NCI-H1694 treated with DMSO at 0.1 percent for 48 hours (cell line): ENCODE data around the gene CDH4.

Source experiments
- DNase-seq: peaks from one replicate; lab custom pipeline; 2025; lab: John Stamatoyannopoulos, UW

The CDH4 gene

DNA sequence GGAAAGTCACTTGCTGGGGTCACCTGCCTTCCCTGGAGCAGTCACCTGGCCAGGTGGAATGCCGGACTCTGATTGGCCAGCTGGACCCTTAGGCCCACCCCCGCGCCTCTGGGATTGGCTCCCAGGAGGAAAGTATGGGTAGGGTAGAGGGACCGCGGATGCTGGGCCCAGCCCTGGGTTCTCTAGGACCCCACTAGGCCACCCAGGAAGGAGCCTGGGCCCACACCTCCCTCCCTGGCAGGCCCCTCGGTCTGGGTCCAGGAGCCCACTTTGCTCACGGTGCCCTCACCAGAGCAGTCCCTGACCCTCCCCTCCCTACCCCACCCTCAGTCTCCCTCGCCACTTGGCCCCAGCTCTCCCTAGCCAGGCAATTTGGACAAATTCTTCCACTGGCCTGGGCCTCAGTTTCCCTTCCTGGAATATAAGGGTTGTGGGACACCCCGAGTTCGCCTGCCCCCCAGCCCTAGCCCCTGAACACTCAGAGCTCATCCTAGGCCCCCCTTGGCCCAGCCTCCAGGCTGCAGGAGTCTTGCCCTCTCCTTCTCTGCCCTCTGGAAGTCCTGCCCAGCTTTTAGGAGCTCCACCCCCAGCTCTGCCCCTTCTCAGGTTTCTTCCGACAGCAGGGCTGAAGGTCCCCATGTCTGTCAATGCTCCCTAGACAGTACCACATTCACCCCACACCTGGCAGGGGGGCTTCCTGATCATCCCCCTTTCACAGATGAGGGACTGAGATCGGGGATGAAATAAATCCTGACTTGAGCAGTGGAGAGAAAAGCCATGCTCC, 514.0 kb downstream of the CDH4 start:
- DNase-seq, result no peak

GRCh38 chr20:61766921-61767610, 515.0 kb downstream of the CDH4 start:
- no peak for DNase-seq

GRCh38 chr20:61767761-61768494, 515.9 kb downstream of the CDH4 start:
- no peak for DNase-seq

- DNase-seq, result no peak
Measured at GRCh38 chr20:61768571-61769285, 516.7 kb downstream of the CDH4 start.

DNA sequence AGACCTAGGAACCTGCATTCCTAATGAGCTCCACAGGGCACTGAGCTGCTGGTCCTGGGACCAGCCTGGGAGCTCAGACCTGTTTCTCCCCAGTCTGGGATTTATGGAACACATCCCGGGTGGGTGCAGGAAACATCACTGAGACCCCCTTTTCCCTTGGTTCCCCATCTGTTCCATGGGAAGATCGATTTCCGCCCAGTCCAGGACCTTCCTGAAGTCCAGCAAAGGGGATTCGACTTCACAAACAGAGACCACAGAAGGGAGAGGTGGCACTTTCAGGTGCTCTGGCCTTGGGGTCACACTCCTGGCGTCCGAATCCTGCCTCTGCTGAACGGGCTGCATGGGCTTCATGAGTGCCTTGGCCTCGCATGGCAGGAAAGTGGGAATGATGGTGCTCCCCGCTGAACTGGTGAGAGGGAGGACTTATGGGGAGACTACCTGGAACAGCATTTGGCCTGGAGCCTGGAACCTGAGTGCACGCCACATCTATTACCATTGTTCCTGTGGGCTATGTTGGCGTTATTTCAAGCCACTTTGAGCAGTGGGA, 517.3 kb downstream of the CDH4 start:
- DNase-seq, result no peak

- DNase-seq, result no peak
Measured at GRCh38 chr20:61770113-61770585, 518.1 kb downstream of the CDH4 start.

DNA sequence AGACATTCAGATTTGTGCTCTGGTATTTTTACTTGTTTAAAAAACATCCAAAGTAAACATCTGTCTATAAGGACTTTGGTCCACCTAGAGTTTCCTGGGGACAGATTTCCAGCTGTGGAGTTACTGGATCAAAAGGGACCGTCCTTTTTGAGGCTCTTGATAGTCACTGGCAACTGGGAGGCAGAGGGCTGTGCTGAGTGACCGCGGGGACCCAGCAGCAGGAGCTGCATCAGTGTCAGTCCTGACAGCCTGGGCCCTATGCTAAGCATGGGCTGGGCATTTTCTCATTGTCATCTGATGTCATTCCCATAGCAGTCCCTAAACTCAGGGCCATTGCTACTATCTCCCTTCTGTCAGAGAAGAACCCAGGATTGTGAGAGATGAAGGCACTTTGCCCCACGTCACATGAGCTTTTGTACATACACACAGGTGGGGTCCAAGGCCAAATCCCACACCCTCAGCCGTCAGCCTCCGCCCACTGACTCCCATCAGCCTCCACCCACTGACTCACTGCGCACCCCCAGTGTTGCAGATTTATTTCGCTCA, 519.8 kb downstream of the CDH4 start:
- no peak for DNase-seq

GRCh38 chr20:61772828-61773631, 521.0 kb downstream of the CDH4 start:
- no peak for DNase-seq

GRCh38 chr20:61773926-61774587, 522.0 kb downstream of the CDH4 start:
- no peak for DNase-seq

- no peak for DNase-seq
Measured at GRCh38 chr20:61775423-61775822, 523.4 kb downstream of the CDH4 start.

DNA sequence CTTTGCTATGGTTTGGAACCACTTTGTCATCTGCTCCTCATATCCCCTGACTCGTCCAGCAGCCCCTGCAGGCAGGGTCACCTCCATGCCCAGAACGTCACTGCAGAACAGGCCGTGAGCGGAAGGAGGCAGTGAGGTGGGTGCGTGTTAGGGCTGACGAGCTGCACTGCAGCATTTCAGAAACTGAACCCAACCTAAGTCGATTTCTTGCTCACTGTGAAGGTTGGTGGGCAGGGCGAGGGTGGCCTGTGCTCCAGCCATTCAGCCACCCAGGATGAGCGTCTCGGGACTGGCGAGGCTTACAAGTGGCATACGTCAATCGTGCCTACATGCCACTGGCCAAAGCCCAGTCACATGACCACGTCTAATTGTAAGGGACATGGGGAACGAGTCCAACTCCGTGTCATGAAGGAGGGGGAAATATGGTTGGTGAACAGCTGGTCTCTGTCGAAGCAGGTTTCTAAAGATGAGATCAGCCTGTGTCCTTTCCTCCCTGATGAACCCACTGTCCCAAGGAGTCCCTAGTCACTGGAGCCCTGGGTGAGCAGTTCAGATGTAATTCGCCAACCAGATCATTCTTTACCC, 524.5 kb downstream of the CDH4 start:
- DNase-seq, result no peak

DNA sequence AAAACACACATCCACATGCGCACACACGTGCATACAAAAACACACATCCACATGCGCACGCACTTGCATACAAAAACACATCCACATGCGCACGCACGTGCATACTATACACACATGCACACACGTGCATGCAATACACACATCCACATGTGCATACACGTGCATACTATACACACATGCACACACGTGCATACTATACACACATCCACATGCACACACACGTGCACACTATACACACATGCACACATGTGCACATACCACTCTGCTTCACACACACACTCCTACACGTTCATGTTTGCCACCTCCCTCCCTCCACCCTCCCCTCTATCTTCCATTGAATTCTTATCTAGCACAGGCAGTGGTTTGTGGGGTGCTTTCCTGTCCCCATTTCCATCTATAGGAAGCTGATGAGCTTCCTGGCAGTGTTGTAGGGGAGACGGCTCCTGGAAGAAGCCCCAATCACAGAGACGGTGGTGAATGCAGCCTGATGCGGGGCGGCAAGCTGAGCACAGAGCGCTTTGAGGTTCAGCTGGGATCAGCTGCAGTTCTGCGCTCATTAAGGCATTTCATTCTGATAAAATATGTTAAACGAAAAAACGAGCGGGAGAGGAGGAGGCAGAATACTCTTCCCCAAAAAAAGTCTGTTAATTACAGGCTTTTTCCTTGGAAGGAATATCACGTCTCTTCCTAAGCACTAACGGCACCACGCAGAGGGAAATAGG, 525.9 kb downstream of the CDH4 start:
- no peak for DNase-seq

DNA sequence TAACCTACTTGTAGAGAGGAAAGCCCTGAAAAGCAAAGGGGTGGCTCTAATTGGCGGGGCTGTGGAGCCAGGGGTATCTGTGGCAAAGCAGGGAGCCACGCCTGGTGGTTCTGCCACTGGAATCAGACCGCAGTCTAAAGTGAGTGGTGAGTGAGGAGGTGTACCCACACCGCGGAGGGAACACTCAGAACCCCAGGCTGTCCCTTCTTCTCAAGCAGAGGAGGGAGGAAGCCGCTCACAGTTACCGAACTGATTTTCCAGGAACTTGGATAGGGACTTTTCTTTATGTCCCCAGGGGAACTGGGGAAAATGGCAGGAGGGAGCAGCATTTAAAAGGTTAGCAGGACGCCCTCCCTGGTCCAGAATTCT, 526.4 kb downstream of the CDH4 start:
- DNase-seq, result no peak

- DNase-seq, result no peak
Measured at GRCh38 chr20:61779176-61779965, 527.3 kb downstream of the CDH4 start.

GRCh38 chr20:61780066-61780465, 528.0 kb downstream of the CDH4 start:
- no peak for DNase-seq

DNA sequence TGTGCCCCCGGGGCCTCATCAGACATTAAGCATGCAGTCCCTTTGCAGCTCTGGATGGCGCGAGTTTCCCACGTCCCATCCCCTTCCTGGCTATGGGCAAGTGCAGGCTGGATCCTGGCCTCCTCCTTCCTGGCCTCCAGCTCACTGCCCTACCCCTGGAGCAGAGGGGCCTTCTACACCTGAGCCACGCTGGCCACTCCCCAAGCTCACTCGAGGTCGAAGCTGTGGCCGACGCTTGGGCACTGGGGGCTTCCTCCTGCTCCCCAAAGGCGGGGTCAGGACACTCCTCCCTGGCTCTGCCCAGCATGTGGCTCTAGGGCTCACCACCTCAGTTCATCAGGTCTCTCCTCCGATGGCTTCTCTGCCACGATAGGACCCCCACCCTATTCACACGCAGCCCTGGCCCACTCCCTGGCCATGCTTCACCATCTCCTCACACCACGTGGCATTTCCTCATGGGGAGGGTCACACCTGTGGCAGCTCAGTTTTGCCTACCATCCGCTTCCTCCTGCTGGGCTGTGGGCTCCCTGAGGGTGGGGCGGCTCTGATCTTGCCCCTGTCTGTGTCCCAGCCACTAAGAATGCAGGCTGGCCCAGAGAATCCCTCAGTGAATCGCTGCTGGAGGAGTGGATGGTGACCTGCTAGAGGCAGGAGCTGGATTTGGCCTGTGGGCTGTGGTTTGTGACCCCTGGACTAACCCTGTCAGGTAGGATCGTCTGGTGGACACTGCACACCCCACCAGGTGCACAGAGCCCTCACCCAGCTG, 532.9 kb downstream of the CDH4 start:
- DNase-seq, result no peak

- no peak for DNase-seq
Measured at GRCh38 chr20:61785567-61785816, 533.4 kb downstream of the CDH4 start.

DNA sequence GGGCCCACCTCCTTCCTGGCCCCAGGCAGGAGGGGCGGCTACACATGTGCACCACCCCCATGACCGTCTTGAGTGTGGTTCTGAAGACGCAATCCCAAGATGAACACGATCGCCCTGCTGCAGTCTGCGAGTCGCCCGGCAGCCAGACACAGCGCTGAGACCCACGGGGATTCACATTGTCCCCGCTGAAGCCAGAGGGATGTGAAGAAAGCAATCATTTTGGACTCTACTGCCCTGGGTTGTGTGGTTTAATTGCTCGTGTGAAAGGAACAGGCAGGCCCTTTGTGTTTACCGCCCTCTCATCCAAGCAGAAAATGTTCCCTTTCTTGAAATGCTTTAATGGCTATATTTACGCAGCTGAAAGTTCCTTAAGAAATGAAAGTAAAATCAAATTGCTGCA, 534.2 kb downstream of the CDH4 start:
- no peak for DNase-seq
